ENCODE results near the gene CCL14.

GRCh38 chr17:36027761-36028160 is 41.2 kb upstream of the CCL14 start:
- TF ChIP-seq CTCF (IDR thresholded peaks at IDR 0.05) (no peak), POLR2A (IDR thresholded peaks at IDR 0.05) (no peak)

All from esophagus squamous epithelium (tissue), 4 donors.